ENCODE data around the gene STPG1. TPM values are rescaled to one million over a fixed set of nuclear protein-coding genes. Genes with fewer than 3 reads are reported as not detected.
A peak's percentile ranks its signal among the peaks of the same experiment; 100 is the strongest.

STPG1 gene
- total RNA-seq, 1 donor from 2014 or later = 13.1 TPM

GRCh38 chr1:24387636-24388175, 25.9 kb downstream of the STPG1 start:
- Histone ChIP-seq H3K27me3 (ENCODE audit: low read depth) (no peaks in the 10 kb centered on the region), H3K4me3 (no peak overlapping the region), H3K9me3 (no peaks in the 10 kb centered on the region), H3K36me3 (no peaks in the 10 kb centered on the region), H3K4me1 (peaks cover 63% of the 10 kb centered on the region), H3K27ac (no peak overlapping the region)
- ATAC-seq = no peak
- no peak for TF ChIP-seq CTCF (IDR thresholded peaks at IDR 0.05)
- DNase-seq = no peak
- intact Hi-C loops (cut with DNase I) = loop anchor here (10.0 kb wide), 1 partner anchor 183 kb away; no protein-coding TSS in a partner anchor

- peaks cover 4% of the 10 kb centered on the region for H3K36me3 ChIP-seq
- no peak overlapping the region for H3K4me3 ChIP-seq
- ATAC-seq (no peak), DNase-seq (no peak)
- intact Hi-C loops (cut with DNase I) = loop anchor here (10.0 kb wide), 1 partner anchor 182 kb away; no protein-coding TSS in a partner anchor
- H3K27me3 ChIP-seq (ENCODE audit: low read depth) = no peaks in the 10 kb centered on the region
- no peaks in the 10 kb centered on the region for H3K9me3 ChIP-seq
- peaks cover 59% of the 10 kb centered on the region for H3K4me1 ChIP-seq
- no peak for TF ChIP-seq CTCF (IDR thresholded peaks at IDR 0.05)
- H3K27ac ChIP-seq = no peak overlapping the region
These were observed 26.7 kb downstream of the STPG1 start for GRCh38 chr1:24386931-24387330.

- H3K4me1 ChIP-seq = peaks cover 52% of the 10 kb centered on the region
- no peak overlapping the region for H3K4me3 ChIP-seq
- intact Hi-C loops (cut with DNase I) = loop anchor here (10.0 kb wide), 1 partner anchor 181 kb away; no protein-coding TSS in a partner anchor
- no peaks in the 10 kb centered on the region for H3K27me3 ChIP-seq (ENCODE audit: low read depth)
- no peaks in the 10 kb centered on the region for H3K9me3 ChIP-seq
- H3K36me3 ChIP-seq = peaks cover 4% of the 10 kb centered on the region
- no peak overlapping the region for H3K27ac ChIP-seq
- ATAC-seq (peak; percentile 29 to 52), DNase-seq (no peak)
- TF ChIP-seq CTCF (IDR thresholded peaks at IDR 0.05) = no peak
These were observed 27.3 kb downstream of the STPG1 start for GRCh38 chr1:24386241-24386640.

GRCh38 chr1:24385160-24385940, 28.2 kb downstream of the STPG1 start:
- peaks cover 46% of the 10 kb centered on the region for H3K4me1 ChIP-seq
- no peaks in the 10 kb centered on the region for H3K27me3 ChIP-seq (ENCODE audit: low read depth)
- ATAC-seq (no peak), DNase-seq (no peak)
- H3K4me3 ChIP-seq = no peak overlapping the region
- H3K36me3 ChIP-seq = peaks cover 4% of the 10 kb centered on the region
- H3K27ac ChIP-seq = peak overlapping the region; percentile 70
- intact Hi-C loops (cut with DNase I) = loop anchor here (10.0 kb wide), 1 partner anchor 181 kb away; no protein-coding TSS in a partner anchor
- peak; percentile 29 for TF ChIP-seq CTCF (IDR thresholded peaks at IDR 0.05)
- H3K9me3 ChIP-seq = no peaks in the 10 kb centered on the region

- Histone ChIP-seq H3K4me1 (peaks cover 46% of the 10 kb centered on the region), H3K27me3 (ENCODE audit: low read depth) (no peaks in the 10 kb centered on the region), H3K9me3 (no peaks in the 10 kb centered on the region), H3K4me3 (peak overlapping the region; percentile 7), H3K36me3 (peaks cover 7% of the 10 kb centered on the region), H3K27ac (peak overlapping the region; percentile 70)
- intact Hi-C loops (cut with DNase I) = loop anchor here (10.0 kb wide), 1 partner anchor 180 kb away; no protein-coding TSS in a partner anchor
- DNase-seq (peak; percentile 75), ATAC-seq (peak; percentile 82 to 84)
- TF ChIP-seq CTCF (IDR thresholded peaks at IDR 0.05) = no peak
These were observed 29.1 kb downstream of the STPG1 start for GRCh38 chr1:24384251-24385090.
